ENCODE data around the gene AVEN. TPM values are rescaled to one million over a fixed set of nuclear protein-coding genes. Genes with fewer than 3 reads are reported as not detected.

AVEN gene
- total RNA-seq, 2 donors from 2014 or later, result 12.9 to 18.9 TPM

DNA sequence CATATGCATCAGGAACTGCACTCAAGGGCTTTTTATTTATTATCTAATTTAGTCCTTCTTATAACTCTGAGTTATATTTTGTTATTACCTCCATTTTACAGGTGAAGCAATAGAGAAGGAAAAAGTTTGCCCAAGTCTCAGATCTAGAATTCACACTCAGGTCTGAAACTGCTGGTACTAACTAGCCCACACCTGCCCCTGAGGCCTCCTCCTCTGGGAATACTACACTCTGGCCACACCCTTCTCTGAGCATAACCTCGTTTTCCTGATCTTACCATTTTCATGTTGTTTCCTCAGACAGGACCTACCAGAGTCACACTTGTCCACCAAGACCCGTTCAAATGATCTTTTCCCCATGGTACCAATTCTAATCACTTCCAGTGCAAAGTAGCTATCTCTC lies 164.8 kb downstream of the AVEN start:
- TF ChIP-seq, protein P1, sequence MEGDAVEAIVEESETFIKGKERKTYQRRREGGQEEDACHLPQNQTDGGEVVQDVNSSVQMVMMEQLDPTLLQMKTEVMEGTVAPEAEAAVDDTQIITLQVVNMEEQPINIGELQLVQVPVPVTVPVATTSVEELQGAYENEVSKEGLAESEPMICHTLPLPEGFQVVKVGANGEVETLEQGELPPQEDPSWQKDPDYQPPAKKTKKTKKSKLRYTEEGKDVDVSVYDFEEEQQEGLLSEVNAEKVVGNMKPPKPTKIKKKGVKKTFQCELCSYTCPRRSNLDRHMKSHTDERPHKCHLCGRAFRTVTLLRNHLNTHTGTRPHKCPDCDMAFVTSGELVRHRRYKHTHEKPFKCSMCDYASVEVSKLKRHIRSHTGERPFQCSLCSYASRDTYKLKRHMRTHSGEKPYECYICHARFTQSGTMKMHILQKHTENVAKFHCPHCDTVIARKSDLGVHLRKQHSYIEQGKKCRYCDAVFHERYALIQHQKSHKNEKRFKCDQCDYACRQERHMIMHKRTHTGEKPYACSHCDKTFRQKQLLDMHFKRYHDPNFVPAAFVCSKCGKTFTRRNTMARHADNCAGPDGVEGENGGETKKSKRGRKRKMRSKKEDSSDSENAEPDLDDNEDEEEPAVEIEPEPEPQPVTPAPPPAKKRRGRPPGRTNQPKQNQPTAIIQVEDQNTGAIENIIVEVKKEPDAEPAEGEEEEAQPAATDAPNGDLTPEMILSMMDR (IDR thresholded peaks at IDR 0.05), result no peak
- Histone ChIP-seq H3K27ac (no peak overlapping the region), H3K27me3 (no peaks in the 10 kb centered on the region), H3K36me3 (no peaks in the 10 kb centered on the region), H3K4me3 (no peak overlapping the region), H3K9me3 (no peaks in the 10 kb centered on the region), H3K4me1 (no peaks in the 10 kb centered on the region)
- no peak for DNase-seq (ENCODE audit: low spot score)

DNA sequence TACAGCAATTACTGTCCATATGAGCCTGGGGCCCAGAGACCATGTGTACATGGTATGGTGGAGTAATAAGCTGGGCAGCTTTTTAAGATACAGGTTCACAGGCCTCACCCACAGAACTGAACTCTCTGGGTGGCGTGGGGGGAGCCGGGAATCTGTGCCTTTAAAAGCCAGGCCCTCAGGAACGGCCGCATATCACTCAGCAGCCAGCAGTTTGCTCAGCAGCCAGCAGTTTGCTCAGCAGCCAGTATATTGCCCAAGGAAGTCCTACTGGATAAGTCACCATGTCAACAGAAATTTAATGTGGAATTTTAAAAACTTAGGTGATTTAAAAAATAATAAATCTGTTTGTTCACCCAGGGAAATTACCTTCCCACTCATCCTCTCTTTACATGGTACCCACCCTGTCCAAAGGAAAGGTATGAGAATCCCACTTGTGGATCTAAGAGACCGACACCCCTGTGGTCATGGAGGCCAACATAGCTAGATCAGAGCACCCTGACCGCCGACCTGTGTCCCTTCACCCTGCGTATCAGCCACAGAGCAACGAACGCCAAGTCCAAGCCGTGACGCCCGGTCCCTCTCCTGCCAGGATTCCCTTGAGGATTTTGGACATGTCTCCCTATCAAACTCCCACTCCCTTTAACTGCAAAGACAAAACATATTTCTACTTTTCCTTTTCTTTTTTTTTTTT lies 166.4 kb downstream of the AVEN start:
- Histone ChIP-seq H3K9me3 (no peaks in the 10 kb centered on the region), H3K36me3 (no peaks in the 10 kb centered on the region), H3K27me3 (no peaks in the 10 kb centered on the region), H3K27ac (no peak overlapping the region), H3K4me1 (no peaks in the 10 kb centered on the region), H3K4me3 (no peak overlapping the region)
- no peak for DNase-seq (ENCODE audit: low spot score)
- TF ChIP-seq, protein P1 (IDR thresholded peaks at IDR 0.05), result no peak

DNA sequence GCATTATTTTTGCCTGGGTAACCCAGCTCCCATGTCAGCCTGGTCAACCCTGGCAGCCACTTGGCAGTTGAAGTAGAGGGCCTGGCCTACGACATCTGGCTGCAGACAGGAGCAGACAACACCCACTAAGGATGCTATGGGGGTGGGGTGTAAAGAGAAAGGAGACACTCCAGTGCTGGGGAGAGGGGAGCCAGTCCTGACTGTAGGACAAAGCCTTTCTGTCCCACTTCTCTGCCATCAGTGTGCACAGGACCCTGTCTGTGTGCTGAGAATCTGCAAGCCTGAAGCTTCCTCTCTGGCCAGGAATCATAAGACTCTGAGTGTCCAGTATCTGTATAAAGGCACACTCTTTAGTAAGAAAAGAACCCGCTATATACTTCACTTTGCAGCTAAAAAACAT lies 167.0 kb downstream of the AVEN start:
- no peaks in the 10 kb centered on the region for H3K4me1 ChIP-seq
- TF ChIP-seq, protein P1 (IDR thresholded peaks at IDR 0.05), result no peak
- no peak for DNase-seq (ENCODE audit: low spot score)

DNA sequence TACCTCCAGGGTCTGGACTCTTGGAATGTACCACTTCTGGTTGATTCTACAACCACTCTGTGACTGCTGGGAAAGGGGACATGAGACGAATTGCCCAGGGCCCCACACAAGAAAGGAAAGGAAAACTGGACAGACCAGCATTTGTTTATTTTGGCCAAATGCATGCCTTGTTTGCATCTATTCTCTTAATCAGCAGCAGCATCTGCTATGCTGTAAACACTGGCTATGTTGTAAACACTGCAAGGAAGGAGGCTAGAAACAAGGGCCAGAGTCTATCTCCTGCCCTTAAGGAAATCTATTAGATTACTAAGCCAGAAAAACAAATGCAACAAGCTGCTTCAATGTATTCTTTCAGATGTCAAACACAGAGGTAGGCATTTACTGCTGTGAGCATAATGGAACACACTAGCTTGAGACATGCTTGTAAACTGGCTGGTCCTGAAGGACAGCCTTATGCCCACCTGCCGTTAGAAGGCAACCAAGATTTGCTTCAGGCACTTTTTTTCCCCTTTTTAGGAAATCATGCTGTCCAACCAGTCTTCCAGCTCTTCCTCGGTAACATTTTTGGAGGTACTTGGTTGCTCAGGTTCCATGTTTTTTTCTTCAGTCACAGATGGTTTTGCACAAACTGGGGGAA lies 172.8 kb downstream of the AVEN start:
- Histone ChIP-seq H3K9me3 (no peaks in the 10 kb centered on the region), H3K4me1 (no peaks in the 10 kb centered on the region), H3K4me3 (no peak overlapping the region), H3K27me3 (no peaks in the 10 kb centered on the region), H3K27ac (no peak overlapping the region), H3K36me3 (no peaks in the 10 kb centered on the region)
- TF ChIP-seq, protein P1 (IDR thresholded peaks at IDR 0.05), result no peak
- no peak for DNase-seq (ENCODE audit: low spot score)

More for the DNA sequence above, 167.0 kb downstream of the AVEN start:
- Histone ChIP-seq H3K9me3 (no peaks in the 10 kb centered on the region), H3K27me3 (no peaks in the 10 kb centered on the region), H3K4me3 (no peak overlapping the region), H3K36me3 (no peaks in the 10 kb centered on the region), H3K27ac (no peak overlapping the region)

DNA sequence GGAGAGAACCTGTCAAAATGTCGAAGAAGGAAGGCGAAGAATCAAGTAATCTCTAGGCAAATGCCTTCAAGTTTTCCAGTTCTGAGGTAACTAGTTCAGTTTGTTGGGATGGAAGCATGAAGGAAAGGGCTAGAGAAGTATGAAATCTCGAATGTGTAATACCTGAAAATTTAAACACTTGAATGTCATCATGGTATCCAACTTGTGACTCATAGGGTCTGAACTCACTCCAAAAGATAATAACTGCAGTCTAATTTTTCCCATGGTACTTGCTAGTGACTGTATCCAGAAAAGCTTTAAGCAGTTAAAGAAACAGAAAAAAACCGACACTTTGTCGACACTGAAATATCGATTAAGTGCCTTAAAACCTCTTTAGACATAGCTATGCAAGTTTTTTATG lies 173.6 kb downstream of the AVEN start:
- Histone ChIP-seq H3K4me3 (no peak overlapping the region), H3K36me3 (no peaks in the 10 kb centered on the region), H3K4me1 (no peaks in the 10 kb centered on the region), H3K9me3 (no peaks in the 10 kb centered on the region), H3K27me3 (no peaks in the 10 kb centered on the region), H3K27ac (no peak overlapping the region)
- DNase-seq (ENCODE audit: low spot score), result no peak
- TF ChIP-seq, protein P1 (IDR thresholded peaks at IDR 0.05), result no peak

Measured in right atrium auricular region (tissue), 2 donors.